K562 (cell line): ENCODE data around the gene CYSTM1.

ENCODE experiments used
- FOSL1 ChIP-seq: fragments of 200-800 bp; sonication (Bioruptor generic); conservative IDR thresholded peaks from 2 replicates; pipeline ENCODE4 v1.6.1; 2016; ENCODE audit warnings: missing genetic modification characterization, missing compliant biosample characterization
- HNRNPH1 ChIP-seq: fragments of 200-400 bp; formaldehyde crosslinking; optimal IDR thresholded peaks from 2 replicates; pipeline ENCODE3; 2017; ENCODE audit warnings: low read depth, mild to moderate bottlenecking, low read length, moderate library complexity
- POLR2A ChIP-seq: fragments of 450-650 bp; conservative IDR thresholded peaks from 2 replicates; pipeline ENCODE4 v1.6.1; 2016
- RNF2 ChIP-seq: sonication (generic); IDR thresholded peaks from 2 replicates; pipeline ENCODE4 v1.6.1; 2016
- SLC30A9 ChIP-seq: fragments of 250-450 bp; sonication (Bioruptor Pico); IDR thresholded peaks from 2 replicates; pipeline ENCODE4 v1.8.0; 2022; ENCODE audit warnings: mild to moderate bottlenecking, moderate library complexity
- SUPT5H ChIP-seq: fragments of 450-650 bp; IDR thresholded peaks from 2 replicates; pipeline ENCODE4 v1.6.1; 2016
- ZNF184 ChIP-seq: sonication (generic); formaldehyde crosslinking; IDR thresholded peaks from 2 replicates; pipeline ENCODE4 v1.5.0; 2020; ENCODE audit warnings: missing genetic modification reagents
- TF ChIP-seq, protein P1 (sequence below), 3 experiments: IDR thresholded peaks in 2 of 3; conservative IDR thresholded peaks in 1 of 3; 2 replicates each; pipeline ENCODE4 v1.5.1; 2011 to 2012; ENCODE audit warnings: low read length in 3 of 3, mild to moderate bottlenecking in 3 of 3, control low read depth in 2 of 3, improper control_type of control experiment in 1 of 3, inconsistent platforms in 1 of 3, low read depth in 1 of 3, mixed read lengths in 1 of 3, moderate library complexity in 1 of 3; ENCODE audit not compliant: insufficient read depth in 2 of 3

DNA sequence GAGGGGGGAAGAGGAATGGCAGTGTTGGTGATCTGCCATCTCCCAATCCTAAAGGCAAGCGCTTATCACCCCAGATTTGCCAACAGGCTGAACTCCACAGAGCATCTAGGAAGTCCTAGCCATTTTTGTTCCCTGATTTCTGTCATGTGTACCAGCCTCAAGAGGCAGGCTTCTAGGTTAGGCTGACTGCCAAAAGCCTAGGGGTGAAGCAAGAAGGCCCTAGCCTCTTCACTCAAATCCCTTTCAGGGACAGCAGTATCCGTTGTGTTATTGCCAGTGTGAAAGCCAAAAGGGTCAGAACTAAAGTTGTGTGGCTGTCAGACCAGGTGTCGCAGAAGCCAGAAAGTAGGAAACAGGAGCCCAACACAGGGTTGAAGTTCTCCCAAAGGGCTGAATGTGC lies 34.6 kb upstream of the CYSTM1 start:
- TF ChIP-seq, protein P1, sequence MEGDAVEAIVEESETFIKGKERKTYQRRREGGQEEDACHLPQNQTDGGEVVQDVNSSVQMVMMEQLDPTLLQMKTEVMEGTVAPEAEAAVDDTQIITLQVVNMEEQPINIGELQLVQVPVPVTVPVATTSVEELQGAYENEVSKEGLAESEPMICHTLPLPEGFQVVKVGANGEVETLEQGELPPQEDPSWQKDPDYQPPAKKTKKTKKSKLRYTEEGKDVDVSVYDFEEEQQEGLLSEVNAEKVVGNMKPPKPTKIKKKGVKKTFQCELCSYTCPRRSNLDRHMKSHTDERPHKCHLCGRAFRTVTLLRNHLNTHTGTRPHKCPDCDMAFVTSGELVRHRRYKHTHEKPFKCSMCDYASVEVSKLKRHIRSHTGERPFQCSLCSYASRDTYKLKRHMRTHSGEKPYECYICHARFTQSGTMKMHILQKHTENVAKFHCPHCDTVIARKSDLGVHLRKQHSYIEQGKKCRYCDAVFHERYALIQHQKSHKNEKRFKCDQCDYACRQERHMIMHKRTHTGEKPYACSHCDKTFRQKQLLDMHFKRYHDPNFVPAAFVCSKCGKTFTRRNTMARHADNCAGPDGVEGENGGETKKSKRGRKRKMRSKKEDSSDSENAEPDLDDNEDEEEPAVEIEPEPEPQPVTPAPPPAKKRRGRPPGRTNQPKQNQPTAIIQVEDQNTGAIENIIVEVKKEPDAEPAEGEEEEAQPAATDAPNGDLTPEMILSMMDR (IDR thresholded peaks at IDR 0.05 in 2 of 3, conservative IDR thresholded peaks at IDR 0.05 in 1 of 3; ENCODE audit: insufficient read depth in 2 of 3, low read depth in 1 of 3, low read length in 3 of 3) = no peak
- TF ChIP-seq SLC30A9 (CRISPR knock-in tag) (no peak), SUPT5H (no peak), FOSL1 (tag) (no peak), RNF2 (no peak), POLR2A (no peak), ZNF184 (no peak), HNRNPH1 (no peak)
